ENCODE results near the gene GPD1L.

GPD1L gene

GRCh38 chr3:32155117-32155516 lies 48.7 kb downstream of the GPD1L start:
- DNase-seq: no peak
- no peaks in the 10 kb centered on the region for H3K9me3 Mint-ChIP-seq
- no peaks in the 10 kb centered on the region for H3K36me3 Mint-ChIP-seq (ENCODE audit: low read depth)
- H3K4me1 Mint-ChIP-seq: peaks cover 6% of the 10 kb centered on the region
- H3K27ac Mint-ChIP-seq: no peak overlapping the region
- no peaks in the 10 kb centered on the region for H3K27me3 Mint-ChIP-seq (ENCODE audit: low read depth, poor library complexity)
- H3K4me3 Mint-ChIP-seq: no peak overlapping the region
- no peak for TF ChIP-seq CTCF (IDR thresholded peaks at IDR 0.05)

- no peak for DNase-seq
- no peak for TF ChIP-seq CTCF (IDR thresholded peaks at IDR 0.05)
- no peaks in the 10 kb centered on the region for H3K9me3 Mint-ChIP-seq
- H3K27me3 Mint-ChIP-seq (ENCODE audit: low read depth, poor library complexity): no peaks in the 10 kb centered on the region
- H3K4me3 Mint-ChIP-seq: no peak overlapping the region
- no peaks in the 10 kb centered on the region for H3K36me3 Mint-ChIP-seq (ENCODE audit: low read depth)
- peaks cover 21% of the 10 kb centered on the region for H3K4me1 Mint-ChIP-seq
- no peak overlapping the region for H3K27ac Mint-ChIP-seq
Measured at GRCh38 chr3:32157600-32158264, 51.3 kb downstream of the GPD1L start.

DNA sequence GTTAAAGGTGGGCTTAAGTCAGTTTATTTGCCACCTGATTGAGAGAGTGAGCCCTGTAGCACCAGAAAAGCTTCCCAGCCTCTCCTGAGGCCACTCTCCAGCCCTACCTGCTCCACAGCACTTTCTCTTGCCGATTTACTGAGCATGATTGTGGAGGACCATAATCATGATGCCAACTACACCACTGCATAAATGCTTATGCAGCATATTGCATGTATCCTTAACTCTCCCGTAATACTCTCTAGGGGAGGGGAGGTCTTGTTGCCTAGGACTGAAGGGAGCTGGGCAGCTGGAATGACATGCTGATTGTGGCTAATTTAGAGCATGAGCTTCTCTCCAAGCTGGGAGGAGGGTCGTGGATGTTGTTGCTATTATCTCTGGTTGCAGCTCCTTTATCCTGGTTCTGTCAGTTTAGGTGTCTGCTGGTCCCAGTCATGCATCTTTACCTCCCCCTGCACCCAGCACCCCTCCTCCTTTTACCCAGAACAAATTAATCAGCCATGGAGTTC lies 54.3 kb downstream of the GPD1L start:
- H3K27ac Mint-ChIP-seq: no peak overlapping the region
- H3K9me3 Mint-ChIP-seq: no peaks in the 10 kb centered on the region
- H3K4me1 Mint-ChIP-seq: peaks cover 21% of the 10 kb centered on the region
- no peak overlapping the region for H3K4me3 Mint-ChIP-seq
- DNase-seq: no peak
- H3K36me3 Mint-ChIP-seq (ENCODE audit: low read depth): no peaks in the 10 kb centered on the region
- TF ChIP-seq CTCF (IDR thresholded peaks at IDR 0.05): no peak
- peaks cover 4% of the 10 kb centered on the region for H3K27me3 Mint-ChIP-seq (ENCODE audit: low read depth, poor library complexity)

- Mint-ChIP-seq H3K9me3 (peaks cover 21% of the 10 kb centered on the region), H3K4me1 (peaks cover 15% of the 10 kb centered on the region), H3K4me3 (no peak overlapping the region), H3K36me3 (ENCODE audit: low read depth) (peaks cover 19% of the 10 kb centered on the region), H3K27ac (no peak overlapping the region), H3K27me3 (ENCODE audit: low read depth, poor library complexity) (peaks cover 4% of the 10 kb centered on the region)
- TF ChIP-seq CTCF (IDR thresholded peaks at IDR 0.05): no peak
- DNase-seq: no peak
Measured at GRCh38 chr3:32165442-32165841, 59.0 kb downstream of the GPD1L start.

DNA sequence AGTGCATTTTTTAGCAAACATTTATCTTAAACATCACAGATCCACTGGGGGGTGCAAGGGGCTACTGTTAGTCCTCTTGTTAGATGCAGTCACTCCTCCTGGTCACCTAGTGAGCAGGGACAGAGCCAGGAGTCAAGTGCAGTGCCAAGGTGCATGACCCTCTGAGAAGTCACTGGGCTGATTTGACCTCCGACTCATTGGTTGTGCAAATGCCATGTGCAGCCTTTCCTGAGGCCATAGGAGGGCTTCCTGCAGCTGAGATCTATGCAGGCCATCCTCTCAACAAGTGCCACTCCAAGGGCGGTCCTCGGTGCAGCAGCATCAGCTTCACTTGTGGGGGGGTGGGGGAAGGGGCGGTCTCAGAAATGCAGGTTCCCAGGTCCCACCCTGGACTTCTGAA lies 60.2 kb downstream of the GPD1L start:
- Mint-ChIP-seq H3K4me1 (peaks cover 5% of the 10 kb centered on the region), H3K27ac (no peak overlapping the region), H3K9me3 (peaks cover 34% of the 10 kb centered on the region), H3K27me3 (ENCODE audit: low read depth, poor library complexity) (peaks cover 4% of the 10 kb centered on the region), H3K36me3 (ENCODE audit: low read depth) (peaks cover 27% of the 10 kb centered on the region), H3K4me3 (no peak overlapping the region)
- TF ChIP-seq CTCF (IDR thresholded peaks at IDR 0.05): no peak
- no peak for DNase-seq

- DNase-seq: no peak
- H3K27ac Mint-ChIP-seq: no peak overlapping the region
- peaks cover 30% of the 10 kb centered on the region for H3K36me3 Mint-ChIP-seq (ENCODE audit: low read depth)
- H3K4me3 Mint-ChIP-seq: no peak overlapping the region
- TF ChIP-seq CTCF (IDR thresholded peaks at IDR 0.05): no peak
- H3K4me1 Mint-ChIP-seq: no peaks in the 10 kb centered on the region
- no peaks in the 10 kb centered on the region for H3K27me3 Mint-ChIP-seq (ENCODE audit: low read depth, poor library complexity)
- peaks cover 50% of the 10 kb centered on the region for H3K9me3 Mint-ChIP-seq
Measured at GRCh38 chr3:32172420-32172819, 66.0 kb downstream of the GPD1L start.

Measured in nephron progenitor cell (in vitro differentiated cells).